ENCODE results near the gene KIAA1671. TPM values are rescaled to one million over a fixed set of nuclear protein-coding genes. Genes with fewer than 3 reads are reported as not detected.

KIAA1671 gene
- total and polyA plus RNA-seq, 2 donors: 4.1 to 8.0 TPM

GRCh38 chr22:25013607-25014006 lies 61.1 kb downstream of the KIAA1671 start:
- no peaks in the 10 kb centered on the region for H3K4me1 ChIP-seq (ENCODE audit: control insufficient read depth in 2 of 2, insufficient read depth in 2 of 2, low read length in 2 of 2)
- H3K27ac ChIP-seq (ENCODE audit: low read depth in 1 of 2, low read length in 1 of 2): no peak overlapping the region
- no peak for DNase-seq (ENCODE audit: low read depth in 6 of 9, low spot score in 9 of 9)
- no peaks in the 10 kb centered on the region for H3K36me3 ChIP-seq (ENCODE audit: control insufficient read depth in 2 of 2, insufficient read depth in 2 of 2, low read length in 1 of 2)
- H3K4me3 ChIP-seq (ENCODE audit: low read length in 2 of 2): no peak overlapping the region
- no peaks in the 10 kb centered on the region for H3K27me3 ChIP-seq (ENCODE audit: control insufficient read depth in 2 of 2, insufficient read depth in 1 of 2, low read length in 1 of 2)
- H3K9me3 ChIP-seq (ENCODE audit: control insufficient read depth in 2 of 2, insufficient read depth in 1 of 2, low read length in 1 of 2): no peaks in the 10 kb centered on the region
- 98% methylated on average over 1 of the region's 1 CpG for WGBS

GRCh38 chr22:25014896-25015755 lies 62.6 kb downstream of the KIAA1671 start:
- 95% methylated on average over 5 of the region's 5 CpGs for WGBS
- Histone ChIP-seq H3K4me3 (ENCODE audit: low read length in 2 of 2) (no peak overlapping the region), H3K36me3 (ENCODE audit: control insufficient read depth in 2 of 2, insufficient read depth in 2 of 2, low read length in 1 of 2) (no peaks in the 10 kb centered on the region), H3K9me3 (ENCODE audit: control insufficient read depth in 2 of 2, insufficient read depth in 1 of 2, low read length in 1 of 2) (no peaks in the 10 kb centered on the region), H3K4me1 (ENCODE audit: control insufficient read depth in 2 of 2, insufficient read depth in 2 of 2, low read length in 2 of 2) (no peaks in the 10 kb centered on the region), H3K27ac (ENCODE audit: low read depth in 1 of 2, low read length in 1 of 2) (no peak overlapping the region), H3K27me3 (ENCODE audit: control insufficient read depth in 2 of 2, insufficient read depth in 1 of 2, low read length in 1 of 2) (no peaks in the 10 kb centered on the region)
- no peak for DNase-seq (ENCODE audit: low read depth in 6 of 9, low spot score in 9 of 9)

GRCh38 chr22:25016311-25016710 lies 63.8 kb downstream of the KIAA1671 start:
- H3K27me3 ChIP-seq (ENCODE audit: control insufficient read depth in 2 of 2, insufficient read depth in 1 of 2, low read length in 1 of 2): no peaks in the 10 kb centered on the region
- no peak overlapping the region for H3K4me3 ChIP-seq (ENCODE audit: low read length in 2 of 2)
- H3K4me1 ChIP-seq (ENCODE audit: control insufficient read depth in 2 of 2, insufficient read depth in 2 of 2, low read length in 2 of 2): no peaks in the 10 kb centered on the region
- no peaks in the 10 kb centered on the region for H3K9me3 ChIP-seq (ENCODE audit: control insufficient read depth in 2 of 2, insufficient read depth in 1 of 2, low read length in 1 of 2)
- 96% methylated on average over 7 of the region's 7 CpGs for WGBS
- no peak overlapping the region for H3K27ac ChIP-seq (ENCODE audit: low read depth in 1 of 2, low read length in 1 of 2)
- no peak for DNase-seq (ENCODE audit: low read depth in 6 of 9, low spot score in 9 of 9)
- H3K36me3 ChIP-seq (ENCODE audit: control insufficient read depth in 2 of 2, insufficient read depth in 2 of 2, low read length in 1 of 2): no peaks in the 10 kb centered on the region

- no peaks in the 10 kb centered on the region for H3K9me3 ChIP-seq (ENCODE audit: control insufficient read depth in 2 of 2, insufficient read depth in 1 of 2, low read length in 1 of 2)
- no peak overlapping the region for H3K4me3 ChIP-seq (ENCODE audit: low read length in 2 of 2)
- no peaks in the 10 kb centered on the region for H3K27me3 ChIP-seq (ENCODE audit: control insufficient read depth in 2 of 2, insufficient read depth in 1 of 2, low read length in 1 of 2)
- no peaks in the 10 kb centered on the region for H3K36me3 ChIP-seq (ENCODE audit: control insufficient read depth in 2 of 2, insufficient read depth in 2 of 2, low read length in 1 of 2)
- DNase-seq (ENCODE audit: low read depth in 6 of 9, low spot score in 9 of 9): no peak
- no peak overlapping the region for H3K27ac ChIP-seq (ENCODE audit: low read depth in 1 of 2, low read length in 1 of 2)
- H3K4me1 ChIP-seq (ENCODE audit: control insufficient read depth in 2 of 2, insufficient read depth in 2 of 2, low read length in 2 of 2): no peaks in the 10 kb centered on the region
- WGBS: 97% methylated on average over 8 of the region's 8 CpGs
These were observed 65.5 kb downstream of the KIAA1671 start for GRCh38 chr22:25018009-25018408.

- Histone ChIP-seq H3K4me1 (ENCODE audit: control insufficient read depth in 2 of 2, insufficient read depth in 2 of 2, low read length in 2 of 2) (no peaks in the 10 kb centered on the region), H3K4me3 (ENCODE audit: low read length in 2 of 2) (no peak overlapping the region), H3K27ac (ENCODE audit: low read depth in 1 of 2, low read length in 1 of 2) (no peak overlapping the region), H3K27me3 (ENCODE audit: control insufficient read depth in 2 of 2, insufficient read depth in 1 of 2, low read length in 1 of 2) (no peaks in the 10 kb centered on the region), H3K9me3 (ENCODE audit: control insufficient read depth in 2 of 2, insufficient read depth in 1 of 2, low read length in 1 of 2) (no peaks in the 10 kb centered on the region), H3K36me3 (ENCODE audit: control insufficient read depth in 2 of 2, insufficient read depth in 2 of 2, low read length in 1 of 2) (no peaks in the 10 kb centered on the region)
- 80% methylated on average over 1 of the region's 1 CpG for WGBS
- DNase-seq (ENCODE audit: low read depth in 6 of 9, low spot score in 9 of 9): no peak
These were observed 67.1 kb downstream of the KIAA1671 start for GRCh38 chr22:25019427-25020184.

- WGBS: 94% methylated on average over 3 of the region's 3 CpGs
- H3K4me3 ChIP-seq (ENCODE audit: low read length in 2 of 2): no peak overlapping the region
- no peak overlapping the region for H3K27ac ChIP-seq (ENCODE audit: low read depth in 1 of 2, low read length in 1 of 2)
These were observed 68.9 kb downstream of the KIAA1671 start for GRCh38 chr22:25021409-25021808.

GRCh38 chr22:25021976-25022711 lies 69.6 kb downstream of the KIAA1671 start:
- 93% methylated on average over 11 of the region's 11 CpGs for WGBS
- H3K27me3 ChIP-seq (ENCODE audit: control insufficient read depth in 2 of 2, insufficient read depth in 1 of 2, low read length in 1 of 2): no peaks in the 10 kb centered on the region

More at GRCh38 chr22:25021409-25021808, 68.9 kb downstream of the KIAA1671 start:
- H3K36me3 ChIP-seq (ENCODE audit: control insufficient read depth in 2 of 2, insufficient read depth in 2 of 2, low read length in 1 of 2): no peaks in the 10 kb centered on the region
- no peaks in the 10 kb centered on the region for H3K27me3 ChIP-seq (ENCODE audit: control insufficient read depth in 2 of 2, insufficient read depth in 1 of 2, low read length in 1 of 2)
- no peaks in the 10 kb centered on the region for H3K9me3 ChIP-seq (ENCODE audit: control insufficient read depth in 2 of 2, insufficient read depth in 1 of 2, low read length in 1 of 2)
- DNase-seq (ENCODE audit: low read depth in 6 of 9, low spot score in 9 of 9): no peak
- peaks cover 0 to 3% of the 10 kb centered on the region in 2 donors for H3K4me1 ChIP-seq (ENCODE audit: control insufficient read depth in 2 of 2, insufficient read depth in 2 of 2, low read length in 2 of 2)

GRCh38 chr22:25023879-25024278 lies 71.4 kb downstream of the KIAA1671 start:
- Histone ChIP-seq H3K4me1 (ENCODE audit: control insufficient read depth in 2 of 2, insufficient read depth in 2 of 2, low read length in 2 of 2) (peaks cover 0 to 9% of the 10 kb centered on the region in 2 donors), H3K4me3 (ENCODE audit: low read length in 2 of 2) (no peak overlapping the region), H3K27ac (ENCODE audit: low read depth in 1 of 2, low read length in 1 of 2) (no peak overlapping the region), H3K9me3 (ENCODE audit: control insufficient read depth in 2 of 2, insufficient read depth in 1 of 2, low read length in 1 of 2) (no peaks in the 10 kb centered on the region), H3K27me3 (ENCODE audit: control insufficient read depth in 2 of 2, insufficient read depth in 1 of 2, low read length in 1 of 2) (no peaks in the 10 kb centered on the region), H3K36me3 (ENCODE audit: control insufficient read depth in 2 of 2, insufficient read depth in 2 of 2, low read length in 1 of 2) (no peaks in the 10 kb centered on the region)
- 96% methylated on average over 3 of the region's 3 CpGs for WGBS
- no peak for DNase-seq (ENCODE audit: low read depth in 6 of 9, low spot score in 9 of 9)

More at GRCh38 chr22:25021976-25022711, 69.6 kb downstream of the KIAA1671 start:
- Histone ChIP-seq H3K4me1 (ENCODE audit: control insufficient read depth in 2 of 2, insufficient read depth in 2 of 2, low read length in 2 of 2) (peaks cover 0 to 5% of the 10 kb centered on the region in 2 donors), H3K27ac (ENCODE audit: low read depth in 1 of 2, low read length in 1 of 2) (no peak overlapping the region), H3K4me3 (ENCODE audit: low read length in 2 of 2) (no peak overlapping the region), H3K9me3 (ENCODE audit: control insufficient read depth in 2 of 2, insufficient read depth in 1 of 2, low read length in 1 of 2) (no peaks in the 10 kb centered on the region), H3K36me3 (ENCODE audit: control insufficient read depth in 2 of 2, insufficient read depth in 2 of 2, low read length in 1 of 2) (no peaks in the 10 kb centered on the region)
- no peak for DNase-seq (ENCODE audit: low read depth in 6 of 9, low spot score in 9 of 9)

Data from thymus (tissue), 11 donors.